Neural cell (in vitro differentiated cells): Measurements from ENCODE around the gene CENPL.

Experiments used
- EP300 ChIP-seq: fragments of 450-650 bp; conservative IDR thresholded peaks from 2 replicates; pipeline ENCODE4 v1.6.1; 2014; ENCODE audit warnings: antibody characterized with exemption, mild to moderate bottlenecking, moderate library complexity; ENCODE audit not compliant: poor library complexity, severe bottlenecking
- EZH2 ChIP-seq: fragments of 200-600, 300-800 bp; shearing (Covaris generic), sonication (generic); IDR thresholded peaks from 2 replicates; pipeline ENCODE4 v1.6.1; 2014; ENCODE audit warnings: antibody characterized with exemption, low read length, borderline replicate concordance, mild to moderate bottlenecking; ENCODE audit not compliant: insufficient read depth, poor library complexity, severe bottlenecking
- MXI1 ChIP-seq: fragments of 450-650 bp; conservative IDR thresholded peaks from 2 replicates; pipeline ENCODE4 v1.6.1; 2014; ENCODE audit warnings: antibody characterized with exemption, mild to moderate bottlenecking; ENCODE audit not compliant: poor library complexity, severe bottlenecking
- POLR2AphosphoS5 ChIP-seq: IDR thresholded peaks from 2 replicates; pipeline ENCODE4 v1.6.1; 2012
- TF ChIP-seq, protein P1 (sequence below): fragments of 450-650 bp; IDR thresholded peaks from 2 replicates; pipeline ENCODE4 v1.5.1; 2014; ENCODE audit warnings: antibody characterized with exemption, mild to moderate bottlenecking, moderate library complexity; ENCODE audit not compliant: poor library complexity, severe bottlenecking

DNA sequence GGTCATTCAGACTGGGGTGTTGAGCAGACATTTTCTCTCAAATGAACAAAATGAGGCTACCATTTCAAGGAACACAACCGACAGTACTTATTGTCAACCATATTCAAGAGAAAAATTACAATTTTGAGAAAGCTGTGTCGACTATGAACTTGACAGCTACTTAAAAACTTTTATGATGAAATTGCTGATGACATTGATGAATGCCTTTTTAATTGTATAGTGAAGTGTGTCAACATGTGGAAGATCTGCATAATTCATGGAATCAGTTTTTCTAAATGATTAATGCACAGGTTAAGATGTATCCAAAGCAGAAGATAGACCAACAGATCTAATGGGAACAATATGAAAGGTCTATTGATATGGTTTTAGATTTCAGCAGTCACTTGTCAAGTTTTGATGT is 34.8 kb downstream of the CENPL start:
- TF ChIP-seq POLR2AphosphoS5 (no peak), EP300 (no peak), EZH2 (no peak), MXI1 (no peak)
- TF ChIP-seq, protein P1, sequence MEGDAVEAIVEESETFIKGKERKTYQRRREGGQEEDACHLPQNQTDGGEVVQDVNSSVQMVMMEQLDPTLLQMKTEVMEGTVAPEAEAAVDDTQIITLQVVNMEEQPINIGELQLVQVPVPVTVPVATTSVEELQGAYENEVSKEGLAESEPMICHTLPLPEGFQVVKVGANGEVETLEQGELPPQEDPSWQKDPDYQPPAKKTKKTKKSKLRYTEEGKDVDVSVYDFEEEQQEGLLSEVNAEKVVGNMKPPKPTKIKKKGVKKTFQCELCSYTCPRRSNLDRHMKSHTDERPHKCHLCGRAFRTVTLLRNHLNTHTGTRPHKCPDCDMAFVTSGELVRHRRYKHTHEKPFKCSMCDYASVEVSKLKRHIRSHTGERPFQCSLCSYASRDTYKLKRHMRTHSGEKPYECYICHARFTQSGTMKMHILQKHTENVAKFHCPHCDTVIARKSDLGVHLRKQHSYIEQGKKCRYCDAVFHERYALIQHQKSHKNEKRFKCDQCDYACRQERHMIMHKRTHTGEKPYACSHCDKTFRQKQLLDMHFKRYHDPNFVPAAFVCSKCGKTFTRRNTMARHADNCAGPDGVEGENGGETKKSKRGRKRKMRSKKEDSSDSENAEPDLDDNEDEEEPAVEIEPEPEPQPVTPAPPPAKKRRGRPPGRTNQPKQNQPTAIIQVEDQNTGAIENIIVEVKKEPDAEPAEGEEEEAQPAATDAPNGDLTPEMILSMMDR: no peak
